ENCODE results near the gene TIAM1.

TIAM1 gene

GRCh38 chr21:31225713-31226112 lies 118.3 kb downstream of the TIAM1 start:
- Histone ChIP-seq H3K4me2 (ENCODE audit: low read depth, low read length, poor library complexity, severe bottlenecking) (no peak overlapping the region), H3K4me3 (ENCODE audit: insufficient read depth, low read length, poor library complexity, severe bottlenecking) (no peak overlapping the region), H2AFZ (ENCODE audit: low read depth, low read length, severe bottlenecking) (no peak overlapping the region), H4K20me1 (ENCODE audit: low read depth, low read length) (no peaks in the 10 kb centered on the region), H3K27me3 (ENCODE audit: low read length) (no peaks in the 10 kb centered on the region), H3K9me3 (ENCODE audit: insufficient read depth, low read length) (no peaks in the 10 kb centered on the region), H3K27ac (ENCODE audit: low read depth, low read length) (no peak overlapping the region), H3K9ac (ENCODE audit: low read length) (no peak overlapping the region), H3F3A (ENCODE audit: insufficient read depth) (no peaks in the 10 kb centered on the region), H3K79me2 (ENCODE audit: insufficient read depth, low read length) (no peaks in the 10 kb centered on the region), H3K9me2 (replicated peaks; ENCODE audit: insufficient read depth, low read length) (no peaks in the 10 kb centered on the region), H3K36me3 (ENCODE audit: low read length) (no peaks in the 10 kb centered on the region)
- TF ChIP-seq, protein P1, sequence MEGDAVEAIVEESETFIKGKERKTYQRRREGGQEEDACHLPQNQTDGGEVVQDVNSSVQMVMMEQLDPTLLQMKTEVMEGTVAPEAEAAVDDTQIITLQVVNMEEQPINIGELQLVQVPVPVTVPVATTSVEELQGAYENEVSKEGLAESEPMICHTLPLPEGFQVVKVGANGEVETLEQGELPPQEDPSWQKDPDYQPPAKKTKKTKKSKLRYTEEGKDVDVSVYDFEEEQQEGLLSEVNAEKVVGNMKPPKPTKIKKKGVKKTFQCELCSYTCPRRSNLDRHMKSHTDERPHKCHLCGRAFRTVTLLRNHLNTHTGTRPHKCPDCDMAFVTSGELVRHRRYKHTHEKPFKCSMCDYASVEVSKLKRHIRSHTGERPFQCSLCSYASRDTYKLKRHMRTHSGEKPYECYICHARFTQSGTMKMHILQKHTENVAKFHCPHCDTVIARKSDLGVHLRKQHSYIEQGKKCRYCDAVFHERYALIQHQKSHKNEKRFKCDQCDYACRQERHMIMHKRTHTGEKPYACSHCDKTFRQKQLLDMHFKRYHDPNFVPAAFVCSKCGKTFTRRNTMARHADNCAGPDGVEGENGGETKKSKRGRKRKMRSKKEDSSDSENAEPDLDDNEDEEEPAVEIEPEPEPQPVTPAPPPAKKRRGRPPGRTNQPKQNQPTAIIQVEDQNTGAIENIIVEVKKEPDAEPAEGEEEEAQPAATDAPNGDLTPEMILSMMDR (IDR thresholded peaks at IDR 0.05; ENCODE audit: insufficient read depth, low read length, poor library complexity, severe bottlenecking) = no peak
- TF ChIP-seq EZH2phosphoT487 (conservative IDR thresholded peaks at IDR 0.05; ENCODE audit: low read length) = no peak

GRCh38 chr21:31222142-31222541 lies 121.9 kb downstream of the TIAM1 start:
- Histone ChIP-seq H3K9me3 (ENCODE audit: insufficient read depth, low read length) (no peaks in the 10 kb centered on the region), H3K27me3 (ENCODE audit: low read length) (no peaks in the 10 kb centered on the region), H3K9me2 (replicated peaks; ENCODE audit: insufficient read depth, low read length) (no peaks in the 10 kb centered on the region), H2AFZ (ENCODE audit: low read depth, low read length, severe bottlenecking) (no peak overlapping the region), H3K27ac (ENCODE audit: low read depth, low read length) (no peak overlapping the region), H4K20me1 (ENCODE audit: low read depth, low read length) (no peaks in the 10 kb centered on the region), H3K4me3 (ENCODE audit: insufficient read depth, low read length, poor library complexity, severe bottlenecking) (no peak overlapping the region), H3K36me3 (ENCODE audit: low read length) (no peaks in the 10 kb centered on the region), H3K4me2 (ENCODE audit: low read depth, low read length, poor library complexity, severe bottlenecking) (no peak overlapping the region), H3K79me2 (ENCODE audit: insufficient read depth, low read length) (no peaks in the 10 kb centered on the region), H3K9ac (ENCODE audit: low read length) (no peak overlapping the region), H3F3A (ENCODE audit: insufficient read depth) (no peaks in the 10 kb centered on the region)
- TF ChIP-seq EZH2phosphoT487 (conservative IDR thresholded peaks at IDR 0.05; ENCODE audit: low read length) = no peak
- TF ChIP-seq, protein P1 (IDR thresholded peaks at IDR 0.05; ENCODE audit: insufficient read depth, low read length, poor library complexity, severe bottlenecking) = no peak

- Histone ChIP-seq H3K9me2 (replicated peaks; ENCODE audit: insufficient read depth, low read length) (no peaks in the 10 kb centered on the region), H3K9me3 (ENCODE audit: insufficient read depth, low read length) (no peaks in the 10 kb centered on the region), H3K4me2 (ENCODE audit: low read depth, low read length, poor library complexity, severe bottlenecking) (no peak overlapping the region), H3K4me3 (ENCODE audit: insufficient read depth, low read length, poor library complexity, severe bottlenecking) (no peak overlapping the region), H2AFZ (ENCODE audit: low read depth, low read length, severe bottlenecking) (no peak overlapping the region), H3K9ac (ENCODE audit: low read length) (no peak overlapping the region), H3K79me2 (ENCODE audit: insufficient read depth, low read length) (no peaks in the 10 kb centered on the region), H4K20me1 (ENCODE audit: low read depth, low read length) (no peaks in the 10 kb centered on the region), H3F3A (ENCODE audit: insufficient read depth) (no peaks in the 10 kb centered on the region), H3K27me3 (ENCODE audit: low read length) (no peaks in the 10 kb centered on the region), H3K27ac (ENCODE audit: low read depth, low read length) (no peak overlapping the region), H3K36me3 (ENCODE audit: low read length) (no peaks in the 10 kb centered on the region)
- TF ChIP-seq, protein P1 (IDR thresholded peaks at IDR 0.05; ENCODE audit: insufficient read depth, low read length, poor library complexity, severe bottlenecking) = no peak
- no peak for TF ChIP-seq EZH2phosphoT487 (conservative IDR thresholded peaks at IDR 0.05; ENCODE audit: low read length)
These were observed 123.0 kb downstream of the TIAM1 start for GRCh38 chr21:31221043-31221442.

Measured in SU-DHL-6 (cell line).